T1000 (cell line): ENCODE data around the gene TRIOBP.
"Not testable (repeated sequence)": the region's sequence is repeated elsewhere in the genome, so short reads cannot be mapped to it uniquely, and the experiment has no call there.

Experiments used
- DNase-seq: peaks from one replicate; lab custom pipeline; 2025; ENCODE audit warnings: mixed read lengths; lab: John Stamatoyannopoulos, UW

Gene TRIOBP

DNA sequence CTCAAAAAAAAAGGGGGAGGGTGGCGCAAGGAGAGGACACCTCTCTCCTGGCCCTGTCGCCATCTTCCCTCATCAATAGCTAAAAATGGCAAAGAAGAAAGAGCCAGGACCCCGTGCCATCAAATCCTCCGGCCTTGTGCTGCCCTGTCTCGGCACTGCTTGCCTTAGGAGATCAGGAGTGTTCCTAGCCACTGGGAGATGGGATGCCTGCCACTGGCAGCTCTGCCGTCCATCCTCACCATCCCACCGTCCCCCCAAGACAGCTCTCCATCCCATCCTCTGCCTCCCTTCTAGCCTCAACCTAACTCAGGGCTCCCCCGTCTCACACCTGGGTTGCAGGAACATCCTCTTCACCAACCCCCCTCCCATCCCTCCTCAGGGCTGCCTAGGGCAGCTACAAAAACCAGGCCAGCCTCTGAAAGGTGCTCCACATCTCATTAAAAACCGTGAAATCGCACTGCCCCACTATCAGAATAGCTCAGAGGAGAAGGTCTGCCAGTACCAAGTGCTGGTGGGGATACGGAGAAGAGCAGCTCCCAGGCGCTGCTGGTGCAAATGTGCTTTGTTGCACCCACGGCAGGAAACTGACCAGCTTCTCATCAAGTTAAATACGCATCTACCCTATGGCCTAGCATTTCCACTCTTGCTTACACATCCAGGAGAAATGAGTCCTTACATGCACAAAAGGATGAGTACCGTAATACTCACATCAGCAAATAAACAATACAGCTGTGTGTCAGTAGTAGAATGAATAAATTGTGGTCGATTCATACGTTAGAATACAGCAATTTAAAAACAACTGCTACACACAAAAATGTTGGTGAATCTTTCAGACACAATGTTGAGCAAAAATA is 79.2 kb downstream of the TRIOBP start:
- DNase-seq, result no peak

DNA sequence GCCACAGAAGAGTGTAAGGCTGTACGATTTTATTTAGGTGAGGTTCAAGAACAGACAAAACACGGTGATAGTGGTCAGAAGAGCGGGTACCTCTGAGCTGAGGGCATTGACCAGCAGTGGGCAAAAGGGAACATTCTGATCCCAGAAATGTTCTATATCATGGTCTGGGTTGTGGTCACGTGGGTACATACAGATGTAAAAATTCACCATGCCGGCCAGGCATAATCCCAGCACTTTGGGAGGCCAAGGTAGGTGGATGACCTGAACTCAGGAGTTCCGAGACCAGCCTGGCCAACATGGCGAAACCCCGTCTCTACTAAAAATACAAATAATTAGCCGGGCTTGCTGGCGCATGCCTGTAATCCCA is 79.8 kb downstream of the TRIOBP start:
- DNase-seq, result no peak

DNA sequence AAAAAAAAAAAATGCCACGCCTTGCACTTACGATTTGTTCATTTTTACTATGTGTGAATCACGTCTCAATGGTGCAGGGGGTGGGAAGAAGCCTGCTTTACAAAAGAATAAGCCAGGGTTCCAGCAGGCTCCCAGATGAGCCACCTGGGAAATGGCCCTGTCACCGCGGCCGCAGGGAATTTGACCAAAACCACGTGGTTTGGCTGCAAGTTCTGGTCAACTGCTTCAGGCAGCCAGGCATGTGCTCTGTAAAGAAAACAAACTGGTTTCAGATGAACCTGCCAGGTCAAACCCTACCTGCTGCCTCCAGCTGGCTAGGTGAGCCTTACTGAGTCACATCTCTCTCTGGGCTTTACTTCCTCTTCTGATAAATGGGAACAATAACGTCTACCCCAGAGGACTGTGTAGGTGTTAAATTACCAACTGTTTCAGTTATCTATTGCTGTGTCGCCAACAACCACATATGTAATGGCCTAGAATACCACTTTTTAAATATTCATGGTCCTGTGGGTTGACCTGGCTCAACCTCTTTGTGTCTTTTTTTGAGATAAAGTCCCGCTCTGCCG is 80.4 kb downstream of the TRIOBP start:
- DNase-seq, result peak; percentile 80

DNA sequence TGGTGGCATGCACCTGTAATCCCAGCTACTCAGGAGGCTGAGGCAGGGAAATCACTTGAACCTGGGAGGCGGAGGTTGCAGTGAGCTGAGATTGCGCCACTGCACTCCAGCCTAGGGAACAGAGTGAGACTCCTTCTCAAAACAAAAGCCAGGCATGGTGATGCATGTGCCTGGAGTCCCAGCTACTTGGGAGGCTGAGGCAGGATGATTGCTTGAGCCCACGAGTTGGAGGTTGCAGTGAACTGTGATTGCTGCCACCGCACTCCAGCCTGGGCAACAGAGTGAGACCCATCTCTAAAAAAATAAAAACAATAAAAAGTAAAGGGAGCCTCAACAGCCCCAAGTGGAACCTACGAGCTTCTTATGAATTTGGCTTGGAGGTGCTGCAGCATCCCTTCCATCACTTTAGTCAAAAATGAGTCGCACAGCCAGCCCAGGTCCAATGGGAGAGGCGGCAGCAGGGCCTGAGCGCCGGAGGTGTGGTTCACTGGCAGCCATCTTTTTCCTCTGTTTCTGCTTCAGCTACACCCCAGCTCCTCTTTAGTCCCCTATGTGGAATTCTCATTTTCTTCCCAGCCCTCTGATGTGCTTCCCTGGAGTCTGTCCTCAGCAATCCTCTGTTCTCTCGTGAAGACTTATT is 81.6 kb downstream of the TRIOBP start:
- DNase-seq, result no peak

DNA sequence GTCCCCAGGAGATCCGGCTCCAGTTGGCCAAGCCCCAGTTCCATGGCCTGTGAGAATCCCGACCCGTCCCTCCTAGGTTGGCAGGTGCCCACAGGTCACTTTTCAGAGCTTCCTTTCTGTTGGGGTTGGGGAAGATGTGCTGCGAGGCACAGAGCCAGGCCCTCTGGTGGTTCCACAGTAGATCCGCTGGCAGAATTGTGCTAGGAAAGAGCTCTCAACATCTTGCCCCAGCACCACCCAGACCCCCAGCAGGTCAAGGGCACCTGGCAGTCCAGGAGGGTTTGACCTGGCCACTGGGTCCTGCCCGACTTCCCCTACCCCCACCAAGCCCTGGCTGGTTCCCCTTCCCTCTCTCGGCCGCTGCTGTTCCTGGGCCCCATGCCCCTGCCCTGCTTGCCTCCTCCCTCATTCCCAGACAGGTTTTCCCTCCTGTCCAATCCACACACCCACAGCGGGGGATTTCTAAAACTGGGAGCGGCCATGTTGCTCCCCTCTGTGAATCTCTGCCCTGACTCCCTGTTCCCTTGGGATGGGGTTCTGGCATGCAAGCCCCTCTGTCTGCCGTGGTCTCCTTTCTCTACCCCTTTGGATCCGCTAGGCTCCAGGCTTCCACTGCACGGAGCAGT is 84.7 kb downstream of the TRIOBP start:
- no peak for DNase-seq

DNA sequence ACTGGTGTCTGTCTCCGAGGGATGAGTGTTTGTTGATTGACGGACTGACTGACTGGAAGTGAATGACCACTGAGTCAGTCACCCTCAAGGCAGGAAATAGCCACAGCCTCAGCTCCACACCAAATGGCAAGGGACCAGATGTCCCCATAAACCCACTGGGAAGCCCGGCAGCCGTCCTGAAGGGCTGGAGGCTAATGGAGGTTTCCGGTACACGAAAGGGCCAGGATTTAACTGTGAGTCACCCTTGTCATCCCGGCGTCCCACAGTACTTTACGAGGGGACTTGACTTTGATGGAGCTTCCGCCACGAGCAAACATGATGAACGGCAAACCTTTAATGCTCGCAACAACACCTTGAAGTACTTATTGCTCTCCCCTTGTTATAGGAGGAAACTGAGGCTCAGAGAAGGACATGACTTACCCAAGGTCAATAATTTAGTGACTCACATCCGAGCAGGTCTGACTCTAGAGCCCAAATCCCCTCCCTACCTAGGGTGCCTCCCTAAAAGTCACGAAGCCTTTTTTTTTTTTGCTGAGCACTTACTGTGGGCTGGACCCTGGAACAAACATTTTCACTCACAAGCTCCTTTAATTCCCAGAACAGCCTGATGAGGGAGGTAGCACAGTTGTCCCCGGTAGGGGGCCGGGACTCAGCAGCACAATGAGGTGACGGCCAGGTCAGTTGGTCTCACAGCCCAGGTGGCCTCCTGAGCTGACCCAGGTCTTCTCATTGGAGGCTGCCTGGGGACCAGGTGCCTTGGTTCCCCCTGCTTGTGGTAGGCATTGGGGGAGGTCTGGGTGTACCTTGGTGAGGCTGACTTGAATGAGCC is 85.7 kb downstream of the TRIOBP start:
- DNase-seq, result peak; percentile 63

DNA sequence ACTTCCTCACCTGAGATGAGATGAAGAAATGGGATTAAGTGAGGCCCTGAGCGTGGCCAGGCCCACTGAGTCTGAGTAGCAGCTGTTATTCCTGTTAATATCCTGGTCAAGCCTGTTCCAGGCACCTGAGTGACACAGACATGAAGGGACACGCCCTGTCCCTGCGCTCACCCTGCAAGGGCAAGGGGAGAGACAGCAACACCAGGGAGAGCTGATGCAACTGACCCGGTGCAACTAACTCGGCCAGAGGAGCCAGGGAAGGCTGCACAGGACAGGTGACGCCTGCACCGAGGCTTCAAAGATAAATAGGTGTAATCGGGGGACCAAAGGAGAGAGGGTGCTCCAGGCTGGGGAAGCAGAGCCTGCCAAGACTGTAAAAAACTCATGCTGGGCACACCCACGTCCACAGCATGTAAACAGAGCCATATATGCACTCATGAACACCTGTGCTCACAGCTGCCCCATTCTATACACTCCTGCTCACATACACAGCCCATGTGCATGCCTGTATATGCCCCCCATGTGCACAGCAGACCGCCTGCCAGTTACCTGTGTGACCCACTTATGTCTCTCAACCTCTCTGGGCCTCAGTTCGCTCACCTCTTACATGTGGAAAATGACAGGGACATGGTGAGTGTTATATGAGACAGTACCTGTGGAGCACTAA is 88.1 kb downstream of the TRIOBP start:
- DNase-seq, result no peak

DNA sequence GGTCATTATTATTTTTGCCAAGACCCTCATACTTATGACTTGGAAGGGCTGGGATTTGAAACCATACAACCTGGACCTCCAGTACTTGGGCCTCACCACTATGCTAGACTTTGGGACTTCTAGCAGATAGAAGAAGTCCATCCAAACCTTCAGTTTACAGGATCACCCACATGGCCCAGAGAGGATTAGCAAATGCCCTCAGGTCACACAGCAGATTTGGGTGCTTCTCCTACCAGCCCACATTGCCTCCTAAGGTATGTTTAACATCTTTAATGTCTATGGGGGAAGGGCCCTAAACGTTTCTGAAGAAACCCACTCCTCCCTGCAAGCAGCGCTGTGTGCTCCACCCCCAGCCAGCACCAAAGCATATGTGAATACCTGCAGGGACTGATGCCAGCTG is 93.4 kb downstream of the TRIOBP start:
- no peak for DNase-seq

DNA sequence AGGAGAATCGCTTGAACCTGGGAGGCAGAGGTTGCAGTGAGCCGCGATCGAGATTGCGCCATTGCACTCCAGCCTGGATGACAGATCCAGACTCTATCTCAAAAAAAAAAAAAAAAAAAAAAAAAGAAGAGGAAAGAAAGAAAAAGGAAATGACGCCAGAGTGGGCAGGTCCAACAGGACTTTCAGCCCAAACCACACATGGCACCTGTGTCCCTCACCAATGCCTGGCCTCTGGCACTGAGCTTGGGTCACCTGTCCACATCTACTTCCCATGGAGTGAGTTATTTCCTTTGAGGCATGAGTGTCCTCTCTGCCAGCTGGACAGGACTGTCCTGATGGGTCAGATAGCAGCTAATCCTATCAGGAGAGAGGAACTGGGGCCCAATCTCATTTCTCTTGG is 95.6 kb downstream of the TRIOBP start:
- no peak for DNase-seq

DNA sequence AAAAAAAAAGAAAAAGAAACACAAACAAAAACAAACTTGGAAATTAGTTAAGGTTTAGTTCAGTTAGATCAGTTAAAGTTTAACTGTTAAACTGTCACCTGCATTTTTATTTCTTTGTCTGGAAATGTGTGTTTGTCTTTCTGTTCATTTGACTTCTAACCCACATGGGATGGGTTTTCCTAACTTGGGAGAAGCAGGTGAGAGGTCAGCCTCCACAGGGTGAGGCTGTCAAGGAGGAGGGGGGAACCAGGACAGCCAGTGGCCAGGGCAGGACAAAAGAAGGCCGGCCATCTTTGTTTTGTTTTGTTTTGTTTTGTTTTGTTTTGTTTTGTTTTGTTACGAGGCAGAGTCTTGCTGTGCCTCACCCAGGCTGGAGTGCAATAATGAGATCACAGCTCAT is 97.5 kb downstream of the TRIOBP start:
- no peak for DNase-seq

DNA sequence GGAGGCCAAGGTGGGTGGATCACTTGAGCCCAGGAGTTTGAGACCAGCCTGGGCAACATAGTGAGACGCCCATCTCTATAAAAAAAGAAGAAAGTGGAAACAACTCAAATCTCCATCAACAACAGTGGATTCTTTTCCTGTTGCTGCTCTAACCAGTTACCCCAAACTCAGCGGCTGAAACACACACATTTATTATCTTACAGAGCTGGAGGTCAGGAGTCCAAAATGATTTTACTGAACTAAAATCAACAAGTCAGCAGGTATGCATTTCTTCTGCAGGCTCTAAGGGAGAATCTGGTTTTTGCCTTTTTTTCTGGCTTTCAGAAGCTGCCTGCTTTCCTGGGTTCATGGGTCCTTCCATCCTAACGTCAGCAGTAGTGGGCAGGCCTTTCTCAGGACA is 99.2 kb downstream of the TRIOBP start:
- no peak for DNase-seq

DNA sequence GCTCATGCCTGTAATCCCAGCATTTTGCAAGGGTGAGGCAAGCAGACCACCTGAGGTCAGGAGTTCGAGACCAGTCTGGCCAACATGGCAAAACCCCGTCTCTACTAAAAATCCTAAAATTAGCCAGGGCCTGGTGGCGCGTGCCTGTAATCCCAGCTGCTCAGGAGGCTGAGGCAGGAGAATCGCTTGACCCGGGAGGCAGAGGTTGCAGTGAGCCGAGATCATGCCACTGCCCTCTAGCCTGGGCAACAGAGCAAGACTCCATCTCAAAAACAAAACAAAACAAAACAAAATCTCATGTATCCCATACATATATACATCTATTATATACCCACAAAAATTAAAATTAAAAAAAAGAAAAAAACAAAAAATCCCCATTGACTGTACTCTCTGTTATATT is 100.4 kb downstream of the TRIOBP start:
- not testable (repeated sequence) for DNase-seq

DNA sequence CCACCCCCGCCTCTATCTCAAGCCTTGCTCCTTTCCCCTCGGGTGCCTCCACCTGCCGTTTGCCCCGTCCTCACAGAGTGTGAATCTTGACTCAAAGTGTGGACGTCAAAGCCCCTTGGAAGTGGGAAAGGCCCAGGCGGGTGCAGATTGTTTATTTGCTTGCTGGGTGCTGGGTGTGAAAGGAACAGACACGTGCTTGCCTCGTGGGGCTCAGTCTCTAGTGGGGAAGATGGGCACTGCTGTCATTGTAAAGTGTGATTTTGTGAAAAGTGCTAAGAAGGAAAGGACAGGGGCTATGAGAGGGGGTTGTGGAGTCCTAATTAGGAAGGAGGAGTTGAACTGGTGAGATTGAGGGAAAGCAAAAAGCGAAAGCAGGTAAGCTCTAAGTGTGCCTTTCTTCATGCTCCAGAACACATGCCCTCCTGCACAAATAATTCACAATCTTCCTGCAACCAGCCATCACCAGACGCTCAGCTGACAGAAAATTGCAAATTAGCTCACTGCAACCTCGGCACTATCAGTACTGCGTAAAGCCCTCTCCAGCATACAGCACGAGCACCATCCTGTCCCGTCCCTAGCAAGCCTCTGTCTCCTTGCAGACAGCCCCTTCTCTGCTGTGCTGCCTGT is 101.1 kb downstream of the TRIOBP start:
- DNase-seq, result no peak

DNA sequence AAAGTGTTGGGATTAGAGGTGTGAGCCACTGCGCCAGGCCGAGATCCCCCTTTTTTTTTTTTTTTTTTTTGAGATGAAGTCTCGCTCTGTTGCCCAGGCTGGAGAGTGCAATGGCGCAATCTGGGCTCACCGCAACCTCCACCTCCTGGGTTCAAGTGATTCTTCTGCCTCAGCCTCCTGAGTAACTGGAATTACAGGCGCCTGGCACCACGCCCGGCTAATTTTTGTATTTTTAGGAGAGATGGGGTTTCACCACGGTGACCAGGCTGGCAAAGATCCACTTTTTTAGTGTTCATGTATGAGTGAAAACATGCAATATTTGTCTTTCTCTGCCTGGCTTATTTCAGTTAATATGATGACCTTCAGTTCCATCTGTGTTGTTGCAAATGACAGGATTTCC is 103.1 kb downstream of the TRIOBP start:
- not testable (repeated sequence) for DNase-seq

DNA sequence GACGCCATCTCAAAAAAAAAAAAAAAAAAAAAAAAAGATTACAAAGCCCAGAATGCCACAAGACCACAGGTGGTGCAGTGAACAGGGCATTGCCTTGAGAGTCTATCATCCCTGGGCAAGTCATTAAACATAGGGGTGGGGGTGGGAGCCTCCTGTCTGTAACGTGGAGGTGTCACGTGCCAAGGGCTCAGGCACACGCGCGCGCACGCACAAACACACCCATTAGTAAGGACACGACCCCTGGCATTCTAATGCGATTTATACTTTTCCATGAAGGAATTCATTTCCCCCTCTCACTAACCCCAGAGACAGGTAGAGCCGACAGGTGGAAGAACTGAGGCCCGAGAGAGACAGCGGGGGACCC is 105.1 kb downstream of the TRIOBP start:
- DNase-seq, result no peak

DNA sequence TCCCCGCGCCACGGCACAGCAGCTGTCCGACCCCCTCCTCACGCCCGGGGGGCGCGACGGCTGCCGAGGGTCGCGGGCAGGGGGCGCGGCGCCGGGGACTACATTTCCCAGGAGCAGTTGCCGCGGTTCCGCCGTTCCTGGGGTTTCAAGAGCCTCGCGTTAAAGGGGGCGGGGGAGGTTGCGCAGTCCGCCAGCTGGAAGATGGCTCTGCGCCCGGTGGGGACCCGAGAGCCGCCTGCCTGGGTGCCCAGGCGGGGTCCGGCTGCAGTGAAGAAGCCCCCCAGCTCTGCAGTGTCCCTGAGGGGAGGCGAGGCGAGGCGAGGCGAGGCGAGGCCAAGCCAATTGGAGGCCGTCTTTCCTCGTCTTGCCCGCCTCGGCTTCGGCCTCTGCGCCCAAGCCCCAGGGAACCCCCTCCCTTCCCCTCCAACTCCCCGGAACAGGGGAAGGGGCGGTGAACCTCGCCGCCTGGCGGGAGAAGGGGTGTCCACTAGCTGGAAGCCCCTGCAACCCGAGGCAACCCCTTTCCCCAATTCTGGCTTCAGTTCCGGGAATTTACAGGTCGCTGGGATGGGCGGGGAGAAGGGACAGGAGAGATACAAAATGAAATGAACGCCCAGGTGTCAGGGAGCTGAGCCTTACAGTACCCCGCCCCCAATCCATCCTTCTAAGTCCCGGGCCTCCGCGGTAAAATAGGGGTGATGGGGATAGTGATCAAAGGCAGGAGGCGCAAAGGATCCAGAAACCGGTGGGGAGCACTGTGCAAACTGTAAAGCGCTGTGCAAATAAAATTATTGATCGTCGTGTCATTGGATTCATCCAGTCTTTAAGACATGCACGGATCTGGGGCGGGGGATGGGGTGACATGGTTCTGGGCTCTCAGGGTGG is 105.7 kb downstream of the TRIOBP start:
- no peak for DNase-seq

DNA sequence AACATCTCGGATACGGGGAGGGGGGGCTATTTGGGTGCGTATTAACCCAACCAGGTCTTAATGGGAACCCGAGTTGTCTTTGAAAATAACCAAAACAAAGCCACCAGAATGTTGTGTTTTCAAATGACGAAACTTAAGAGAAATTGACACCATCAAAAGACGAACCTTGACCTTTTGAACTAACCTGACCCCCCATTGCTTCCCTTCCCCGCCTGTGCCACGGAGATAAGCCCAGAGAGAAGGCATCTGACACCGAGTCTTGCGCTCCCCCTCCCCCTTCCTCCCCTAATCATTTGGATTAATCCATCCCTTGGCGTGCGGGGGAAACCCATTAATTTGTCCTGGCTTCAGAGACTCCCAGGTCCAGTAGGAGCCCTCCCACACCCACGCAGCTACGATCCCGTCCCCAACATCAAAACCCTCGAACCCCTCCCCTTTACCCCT is 106.4 kb downstream of the TRIOBP start:
- no peak for DNase-seq

DNA sequence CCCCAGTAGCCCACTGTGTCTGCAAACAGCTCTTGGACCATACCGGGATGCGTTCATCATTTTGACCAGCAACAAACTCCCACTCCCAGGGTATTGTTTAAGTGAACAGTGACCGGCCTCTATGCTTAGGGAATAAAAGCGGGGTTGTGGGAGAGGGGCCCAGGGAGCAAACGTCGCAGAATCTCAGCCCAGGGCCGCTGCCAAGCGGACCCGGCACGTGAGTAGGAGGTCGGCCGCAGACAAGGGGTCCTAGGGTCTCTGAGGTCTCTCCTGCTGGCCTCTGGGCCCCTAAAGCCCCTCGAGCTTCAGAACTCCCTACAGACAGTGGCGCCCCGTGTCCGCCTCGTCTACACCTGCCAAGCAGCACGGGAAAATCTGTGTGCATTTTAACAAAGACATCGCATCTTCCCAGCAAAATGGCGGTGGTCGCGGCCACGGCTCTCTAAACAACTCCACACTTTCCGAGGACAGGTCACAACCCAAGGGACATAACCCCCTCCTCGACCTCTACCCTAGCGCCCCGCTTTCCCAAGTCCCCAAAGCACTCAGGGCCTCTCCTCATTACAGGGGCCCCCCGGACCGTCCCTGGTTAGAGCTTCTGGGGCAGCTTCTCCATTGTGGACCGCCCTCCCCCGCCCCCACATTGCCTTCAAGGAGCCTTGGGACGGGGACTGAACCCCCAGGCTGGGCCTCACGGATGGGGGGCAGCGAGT is 106.9 kb downstream of the TRIOBP start:
- no peak for DNase-seq

DNA sequence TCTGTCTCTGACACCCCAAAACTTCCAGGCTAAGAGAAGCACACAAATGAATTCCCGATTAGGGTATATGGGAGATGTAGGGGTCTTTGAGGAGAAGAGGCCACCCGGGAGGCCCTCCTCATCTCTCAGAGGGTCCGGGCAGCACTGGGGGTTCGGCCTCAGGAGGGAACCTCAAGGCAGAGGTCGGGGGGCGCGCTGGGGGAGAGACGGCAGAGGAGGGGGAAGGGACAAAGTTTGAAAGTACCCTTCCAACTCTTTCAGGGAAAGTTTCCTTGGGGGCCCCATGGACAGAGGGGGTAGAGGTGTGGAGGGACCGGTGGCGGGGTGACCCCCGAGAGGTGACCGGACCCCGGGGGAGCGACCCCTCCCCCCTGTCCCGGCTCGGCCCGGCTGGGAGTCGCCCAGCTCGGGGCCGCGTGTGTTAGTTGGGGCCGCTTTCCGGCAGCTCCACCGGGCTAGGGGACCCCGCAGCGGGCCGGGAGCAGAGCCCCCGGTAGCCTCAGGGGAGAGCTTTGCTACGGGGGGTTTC is 107.6 kb downstream of the TRIOBP start:
- DNase-seq, result no peak
